ENCODE data around the gene C1QA. TPM values are rescaled to one million over a fixed set of nuclear protein-coding genes. Genes with fewer than 3 reads are reported as not detected.

The C1QA gene
- total and polyA plus RNA-seq, 2 of the 13 experiments (the other 11 are each of a cell fraction or from before 2014, with no cell fraction given), result not detected

DNA sequence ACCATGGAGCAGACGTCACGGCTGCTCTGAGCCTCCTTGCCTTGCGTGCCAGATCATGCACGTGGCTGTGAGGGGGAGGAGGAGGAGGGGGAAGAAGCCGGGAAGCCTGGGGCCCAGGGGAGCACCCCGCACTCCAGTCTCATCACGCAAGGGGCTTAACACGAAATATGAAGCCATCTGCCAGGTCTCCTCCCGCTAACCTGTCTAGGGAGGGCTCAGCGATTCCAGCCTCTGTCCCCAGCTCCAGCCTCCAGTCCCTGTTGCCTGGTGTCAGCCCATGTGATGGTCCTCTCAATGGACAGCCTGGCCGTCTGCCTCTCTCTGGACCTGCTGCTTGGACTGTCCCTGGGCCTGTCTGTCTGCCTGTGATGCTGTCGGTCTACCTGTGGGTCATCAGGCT lies 22.5 kb upstream of the C1QA start:
- Histone ChIP-seq H3K27me3 (ENCODE audit: control insufficient read depth in 1 of 2, insufficient read depth in 2 of 2, low read length in 2 of 2) (peaks cover 6 to 26% of the 10 kb centered on the region in 2 experiments), H3K36me3 (replicated peaks in 1 of 2; ENCODE audit: control insufficient read depth in 1 of 2, insufficient read depth in 2 of 2, low read length in 2 of 2) (no peaks in the 10 kb centered on the region), H3K79me2 (ENCODE audit: insufficient read depth, low read length) (no peaks in the 10 kb centered on the region), H3K9ac (ENCODE audit: insufficient read depth, low read depth, low read length) (no peak overlapping the region), H3K9me3 (ENCODE audit: low read length) (no peaks in the 10 kb centered on the region), H3K4me3 (replicated peaks in 1 of 3; ENCODE audit: insufficient read depth in 1 of 3, low read depth in 2 of 3, low read length in 3 of 3) (no peak overlapping the region), H3K4me2 (ENCODE audit: low read depth, low read length) (no peak overlapping the region), H2AFZ (ENCODE audit: low read length) (no peak overlapping the region), H4K20me1 (ENCODE audit: insufficient read depth, low read length) (peaks cover 5% of the 10 kb centered on the region; the same call in 1 of the 2 replicates), H3K27ac (ENCODE audit: extremely low read length, insufficient read depth, low read length) (no peak overlapping the region), H3K4me1 (ENCODE audit: insufficient read depth, low read length) (no peaks in the 10 kb centered on the region)
- ChIA-PET POLR2A (no interaction called here), CTCF (ENCODE audit: low intra/inter-chr PET ratio, low total read pairs) (no interaction called here)
- TF ChIP-seq ZNF431 (CRISPR knock-in tag; IDR thresholded peaks at IDR 0.05; ENCODE audit: borderline replicate concordance, low read depth), result no peak
- TF ChIP-seq ZNF75D (CRISPR knock-in tag; IDR thresholded peaks at IDR 0.05; ENCODE audit: borderline replicate concordance), result no peak
- TF ChIP-seq, protein P1, sequence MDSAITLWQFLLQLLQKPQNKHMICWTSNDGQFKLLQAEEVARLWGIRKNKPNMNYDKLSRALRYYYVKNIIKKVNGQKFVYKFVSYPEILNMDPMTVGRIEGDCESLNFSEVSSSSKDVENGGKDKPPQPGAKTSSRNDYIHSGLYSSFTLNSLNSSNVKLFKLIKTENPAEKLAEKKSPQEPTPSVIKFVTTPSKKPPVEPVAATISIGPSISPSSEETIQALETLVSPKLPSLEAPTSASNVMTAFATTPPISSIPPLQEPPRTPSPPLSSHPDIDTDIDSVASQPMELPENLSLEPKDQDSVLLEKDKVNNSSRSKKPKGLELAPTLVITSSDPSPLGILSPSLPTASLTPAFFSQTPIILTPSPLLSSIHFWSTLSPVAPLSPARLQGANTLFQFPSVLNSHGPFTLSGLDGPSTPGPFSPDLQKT (CRISPR knock-in tag; IDR thresholded peaks at IDR 0.05; ENCODE audit: borderline replicate concordance), result no peak
- TF ChIP-seq SIN3B (IDR thresholded peaks at IDR 0.05; ENCODE audit: low read length), result no peak
- TF ChIP-seq ZNF589 (CRISPR knock-in tag; conservative IDR thresholded peaks at IDR 0.05), result no peak
- ATAC-seq (no peak), FAIRE-seq (no peak), DNase-seq (ENCODE audit: low spot score) (no peak)
- in situ Hi-C loops (cut with HindIII; ENCODE audit: extremely low pct_ligation_motif_present, low pct_unique_long_range_greater_than_20kb) (no loop called here), intact Hi-C loops (cut with micrococcal nuclease; ENCODE audit: unreplicated experiment) (no loop called here)
- 0% methylated on average over 7 of the region's 12 CpGs for WGBS (ENCODE audit: low lambda C conversion rate)
- no TSS peak for BruUV-seq (replicated peaks)

DNA sequence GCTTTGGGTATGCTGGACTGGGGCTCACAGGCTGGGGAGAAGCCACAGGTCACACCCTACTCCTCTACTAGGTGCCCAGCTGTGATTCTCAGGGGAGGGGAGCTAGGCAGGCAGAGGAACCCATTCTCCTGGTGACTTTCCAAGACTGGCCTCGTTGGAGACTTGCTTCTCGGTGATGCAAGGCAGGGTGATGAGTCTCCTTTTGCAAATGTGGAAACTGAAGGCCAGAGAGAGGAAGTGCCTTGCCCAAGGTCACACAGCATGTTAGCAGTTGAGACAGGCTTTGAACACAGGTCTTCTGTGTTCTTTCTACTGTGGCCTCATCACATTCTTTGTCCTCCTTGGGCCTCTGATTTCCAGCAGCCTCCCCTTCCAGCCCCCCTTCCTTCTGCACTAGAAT lies 20.5 kb upstream of the C1QA start:
- BruUV-seq (replicated peaks), result no TSS peak
- no CpG with 5 or more reads among the region's 2 CpGs for WGBS (ENCODE audit: low lambda C conversion rate)
- no peak overlapping the region for H3K4me3 ChIP-seq (replicated peaks in 1 of 3; ENCODE audit: insufficient read depth in 1 of 3, low read depth in 2 of 3, low read length in 3 of 3)
- no peak for FAIRE-seq
- H3K4me1 ChIP-seq (ENCODE audit: insufficient read depth, low read length), result no peaks in the 10 kb centered on the region
- peaks cover 6 to 40% of the 10 kb centered on the region in 2 experiments for H3K27me3 ChIP-seq (ENCODE audit: control insufficient read depth in 1 of 2, insufficient read depth in 2 of 2, low read length in 2 of 2)
- H3K27ac ChIP-seq (ENCODE audit: extremely low read length, insufficient read depth, low read length), result no peak overlapping the region
- H3K4me2 ChIP-seq (ENCODE audit: low read depth, low read length), result no peak overlapping the region
- H3K79me2 ChIP-seq (ENCODE audit: insufficient read depth, low read length), result no peaks in the 10 kb centered on the region
- in situ Hi-C loops (cut with HindIII; ENCODE audit: extremely low pct_ligation_motif_present, low pct_unique_long_range_greater_than_20kb), result no loop called here
- ChIA-PET POLR2A (no interaction called here), CTCF (ENCODE audit: low intra/inter-chr PET ratio, low total read pairs) (no interaction called here)
- H2AFZ ChIP-seq (ENCODE audit: low read length), result no peak overlapping the region
- H3K9me3 ChIP-seq (ENCODE audit: low read length), result no peaks in the 10 kb centered on the region
- no peak for DNase-seq (ENCODE audit: low spot score)
- H3K36me3 ChIP-seq (replicated peaks in 1 of 2; ENCODE audit: control insufficient read depth in 1 of 2, insufficient read depth in 2 of 2, low read length in 2 of 2), result no peaks in the 10 kb centered on the region
- intact Hi-C loops (cut with micrococcal nuclease; ENCODE audit: unreplicated experiment), result no loop called here
- peaks cover 5% of the 10 kb centered on the region; the same call in 1 of the 2 replicates for H4K20me1 ChIP-seq (ENCODE audit: insufficient read depth, low read length)
- H3K9ac ChIP-seq (ENCODE audit: insufficient read depth, low read depth, low read length), result no peak overlapping the region
- ATAC-seq, result no peak
- TF ChIP-seq, protein P2, sequence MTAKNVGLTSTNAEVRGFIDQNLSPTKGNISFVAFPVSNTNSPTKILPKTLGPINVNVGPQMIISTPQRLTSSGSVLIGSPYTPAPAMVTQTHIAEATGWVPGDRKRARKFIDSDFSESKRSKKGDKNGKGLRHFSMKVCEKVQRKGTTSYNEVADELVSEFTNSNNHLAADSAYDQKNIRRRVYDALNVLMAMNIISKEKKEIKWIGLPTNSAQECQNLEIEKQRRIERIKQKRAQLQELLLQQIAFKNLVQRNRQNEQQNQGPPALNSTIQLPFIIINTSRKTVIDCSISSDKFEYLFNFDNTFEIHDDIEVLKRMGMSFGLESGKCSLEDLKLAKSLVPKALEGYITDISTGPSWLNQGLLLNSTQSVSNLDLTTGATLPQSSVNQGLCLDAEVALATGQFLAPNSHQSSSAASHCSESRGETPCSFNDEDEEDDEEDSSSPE (CRISPR knock-in tag; IDR thresholded peaks at IDR 0.05), result no peak
- TF ChIP-seq, protein P3, sequence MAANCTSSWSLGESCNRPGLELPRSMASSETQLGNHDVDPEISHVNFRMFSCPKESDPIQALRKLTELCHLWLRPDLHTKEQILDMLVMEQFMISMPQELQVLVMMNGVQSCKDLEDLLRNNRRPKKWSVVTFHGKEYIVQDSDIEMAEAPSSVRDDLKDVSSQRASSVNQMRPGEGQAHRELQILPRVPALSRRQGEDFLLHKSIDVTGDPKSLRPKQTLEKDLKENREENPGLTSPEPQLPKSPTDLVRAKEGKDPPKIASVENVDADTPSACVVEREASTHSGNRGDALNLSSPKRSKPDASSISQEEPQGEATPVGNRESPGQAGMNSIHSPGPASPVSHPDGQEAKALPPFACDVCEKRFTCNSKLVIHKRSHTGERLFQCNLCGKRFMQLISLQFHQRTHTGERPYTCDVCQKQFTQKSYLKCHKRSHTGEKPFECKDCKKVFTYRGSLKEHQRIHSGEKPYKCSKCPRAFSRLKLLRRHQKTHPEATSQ (CRISPR knock-in tag; IDR thresholded peaks at IDR 0.05; ENCODE audit: borderline replicate concordance), result no peak
- TF ChIP-seq ZUFSP (CRISPR knock-in tag; IDR thresholded peaks at IDR 0.05; ENCODE audit: borderline replicate concordance) (no peak), NR2F1 (CRISPR knock-in tag; IDR thresholded peaks at IDR 0.05) (no peak), ZNF337 (CRISPR knock-in tag; IDR thresholded peaks at IDR 0.05; ENCODE audit: borderline replicate concordance, low read depth) (no peak), HNRNPUL1 (IDR thresholded peaks at IDR 0.05; ENCODE audit: low read depth, low read length) (no peak), NFRKB (IDR thresholded peaks at IDR 0.05) (no peak), ARNT2 (CRISPR knock-in tag; IDR thresholded peaks at IDR 0.05; ENCODE audit: low read depth) (no peak), ZNF354B (CRISPR knock-in tag; IDR thresholded peaks at IDR 0.05) (no peak)

All from HepG2 (cell line).